Measurements from ENCODE around the gene UBXN7. TPM values are rescaled to one million over a fixed set of nuclear protein-coding genes. Genes with fewer than 3 reads are reported as not detected.
A peak's percentile ranks its signal among the peaks of the same experiment; 100 is the strongest.
"Not testable (repeated sequence)": the region's sequence is repeated elsewhere in the genome, so short reads cannot be mapped to it uniquely, and the experiment has no call there.

Gene UBXN7
- total and polyA plus RNA-seq, 9 of the 15 experiments (the other 6 are each of a cell fraction or from before 2014, with no cell fraction given): 3.5 to 44.6 (median 13.4) TPM

DNA sequence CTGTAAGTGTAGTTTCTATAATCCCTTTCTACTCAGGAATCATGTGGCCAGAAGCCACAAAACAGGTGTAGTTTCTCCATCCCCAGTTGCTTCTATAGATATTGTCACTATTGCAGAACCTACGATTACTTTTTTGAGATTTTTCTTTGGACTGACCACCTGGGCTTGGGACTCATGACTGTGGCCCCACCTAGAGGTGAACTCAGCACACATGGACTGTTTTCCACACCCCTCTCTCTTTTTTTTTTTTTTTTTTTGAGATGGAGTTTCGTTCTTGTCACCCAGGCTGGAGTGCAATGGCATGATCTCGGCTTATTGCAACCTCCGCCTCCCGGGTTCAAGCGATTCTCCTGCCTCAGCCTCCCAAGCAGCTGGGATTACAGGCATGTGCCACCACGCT lies 13.2 kb upstream of the UBXN7 start:
- H2AFZ ChIP-seq (ENCODE audit: low read depth, low read length); H3K36me3 ChIP-seq (ENCODE audit: control insufficient read depth, insufficient read depth, low read length); H3K79me2 ChIP-seq (ENCODE audit: control insufficient read depth, insufficient read depth, low read length); H3K4me3 ChIP-seq; H3K9ac ChIP-seq (ENCODE audit: insufficient read depth in 1 of 2, low read depth in 2 of 2, low read length in 2 of 2); H3K9me1 ChIP-seq (ENCODE audit: control insufficient read depth, insufficient read depth, low read length); H4K20me1 ChIP-seq (replicated peaks; ENCODE audit: control insufficient read depth, insufficient read depth, low read length); H3K27me3 ChIP-seq (ENCODE audit: control insufficient read depth in 2 of 2, insufficient read depth in 2 of 2, low read length in 2 of 2); in situ Hi-C loops (cut with MboI); H3K4me2 ChIP-seq (ENCODE audit: insufficient read depth, low read length); H3K9me3 ChIP-seq (replicated peaks; ENCODE audit: control insufficient read depth, insufficient read depth, low read depth, low read length); H3K27ac ChIP-seq (ENCODE audit: extremely low read depth, low read depth, low read length); H3K4me1 ChIP-seq (replicated peaks in 1 of 2; ENCODE audit: control insufficient read depth in 2 of 2, insufficient read depth in 2 of 2, low read length in 2 of 2); FAIRE-seq; POLR2A ChIA-PET; BruUV-seq (replicated peaks): not testable (repeated sequence)
- WGBS (ENCODE audit: insufficient coverage, low coverage, missing lambda C conversion rate): 48% methylated on average over 2 of the region's 7 CpGs
- CTCF ChIA-PET (ENCODE audit: low intra/inter-chr PET ratio): interaction anchor here (0.9 to 2.5 kb wide), 2 partner anchors 192 to 196 kb away, joined by 8 to 10 read pairs; no protein-coding TSS in a partner anchor
- DNase-seq (ENCODE audit: extremely low read depth in 1 of 4, low spot score in 3 of 4) (peak; percentile 34 to 68 (median 58)), ATAC-seq (peak; percentile 91)
- intact Hi-C loops (cut with micrococcal nuclease): loop anchor here (1.0 to 5.0 kb wide), 3 partner anchors 73 to 192 kb away; partner anchors contain the start of gene DYNLT2B
- TF ChIP-seq, protein P1, sequence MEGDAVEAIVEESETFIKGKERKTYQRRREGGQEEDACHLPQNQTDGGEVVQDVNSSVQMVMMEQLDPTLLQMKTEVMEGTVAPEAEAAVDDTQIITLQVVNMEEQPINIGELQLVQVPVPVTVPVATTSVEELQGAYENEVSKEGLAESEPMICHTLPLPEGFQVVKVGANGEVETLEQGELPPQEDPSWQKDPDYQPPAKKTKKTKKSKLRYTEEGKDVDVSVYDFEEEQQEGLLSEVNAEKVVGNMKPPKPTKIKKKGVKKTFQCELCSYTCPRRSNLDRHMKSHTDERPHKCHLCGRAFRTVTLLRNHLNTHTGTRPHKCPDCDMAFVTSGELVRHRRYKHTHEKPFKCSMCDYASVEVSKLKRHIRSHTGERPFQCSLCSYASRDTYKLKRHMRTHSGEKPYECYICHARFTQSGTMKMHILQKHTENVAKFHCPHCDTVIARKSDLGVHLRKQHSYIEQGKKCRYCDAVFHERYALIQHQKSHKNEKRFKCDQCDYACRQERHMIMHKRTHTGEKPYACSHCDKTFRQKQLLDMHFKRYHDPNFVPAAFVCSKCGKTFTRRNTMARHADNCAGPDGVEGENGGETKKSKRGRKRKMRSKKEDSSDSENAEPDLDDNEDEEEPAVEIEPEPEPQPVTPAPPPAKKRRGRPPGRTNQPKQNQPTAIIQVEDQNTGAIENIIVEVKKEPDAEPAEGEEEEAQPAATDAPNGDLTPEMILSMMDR (IDR thresholded peaks at IDR 0.05 in 2 of 3, conservative IDR thresholded peaks at IDR 0.05 in 1 of 3; ENCODE audit: insufficient read depth in 2 of 3, low read depth in 1 of 3, low read length in 3 of 3): peak; percentile 53 to 57 (median 55); a peak in 5 of 6 replicates
- peak in 1 of 2 experiments; percentile 56; a peak in 2 of 4 replicates for TF ChIP-seq RAD21 (CRISPR knock-in tag; conservative IDR thresholded peaks at IDR 0.05 in 1 of 2, IDR thresholded peaks at IDR 0.05 in 1 of 2)
- 0 out of 2 replicates have a peak, but pooled peaks have one; percentile 9 for TF ChIP-seq ARID2 (IDR thresholded peaks at IDR 0.05)
- TF ChIP-seq EP300 (IDR thresholded peaks at IDR 0.05; ENCODE audit: low read length): peak; percentile 5; the same call in 1 of the 2 replicates
- peak; percentile 95 for TF ChIP-seq ZNF384 (IDR thresholded peaks at IDR 0.05; ENCODE audit: low read depth, low read length)
- TF ChIP-seq L3MBTL2 (IDR thresholded peaks at IDR 0.05): 0 out of 2 replicates have a peak, but pooled peaks have one; percentile 13
- TF ChIP-seq, protein P2, sequence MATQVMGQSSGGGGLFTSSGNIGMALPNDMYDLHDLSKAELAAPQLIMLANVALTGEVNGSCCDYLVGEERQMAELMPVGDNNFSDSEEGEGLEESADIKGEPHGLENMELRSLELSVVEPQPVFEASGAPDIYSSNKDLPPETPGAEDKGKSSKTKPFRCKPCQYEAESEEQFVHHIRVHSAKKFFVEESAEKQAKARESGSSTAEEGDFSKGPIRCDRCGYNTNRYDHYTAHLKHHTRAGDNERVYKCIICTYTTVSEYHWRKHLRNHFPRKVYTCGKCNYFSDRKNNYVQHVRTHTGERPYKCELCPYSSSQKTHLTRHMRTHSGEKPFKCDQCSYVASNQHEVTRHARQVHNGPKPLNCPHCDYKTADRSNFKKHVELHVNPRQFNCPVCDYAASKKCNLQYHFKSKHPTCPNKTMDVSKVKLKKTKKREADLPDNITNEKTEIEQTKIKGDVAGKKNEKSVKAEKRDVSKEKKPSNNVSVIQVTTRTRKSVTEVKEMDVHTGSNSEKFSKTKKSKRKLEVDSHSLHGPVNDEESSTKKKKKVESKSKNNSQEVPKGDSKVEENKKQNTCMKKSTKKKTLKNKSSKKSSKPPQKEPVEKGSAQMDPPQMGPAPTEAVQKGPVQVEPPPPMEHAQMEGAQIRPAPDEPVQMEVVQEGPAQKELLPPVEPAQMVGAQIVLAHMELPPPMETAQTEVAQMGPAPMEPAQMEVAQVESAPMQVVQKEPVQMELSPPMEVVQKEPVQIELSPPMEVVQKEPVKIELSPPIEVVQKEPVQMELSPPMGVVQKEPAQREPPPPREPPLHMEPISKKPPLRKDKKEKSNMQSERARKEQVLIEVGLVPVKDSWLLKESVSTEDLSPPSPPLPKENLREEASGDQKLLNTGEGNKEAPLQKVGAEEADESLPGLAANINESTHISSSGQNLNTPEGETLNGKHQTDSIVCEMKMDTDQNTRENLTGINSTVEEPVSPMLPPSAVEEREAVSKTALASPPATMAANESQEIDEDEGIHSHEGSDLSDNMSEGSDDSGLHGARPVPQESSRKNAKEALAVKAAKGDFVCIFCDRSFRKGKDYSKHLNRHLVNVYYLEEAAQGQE (IDR thresholded peaks at IDR 0.05; ENCODE audit: borderline replicate concordance): peak; percentile 46; the same call in 1 of the 2 replicates
- TF ChIP-seq, protein P2 (CRISPR knock-in tag; IDR thresholded peaks at IDR 0.05; ENCODE audit: low read depth): not testable (repeated sequence)
- TF ChIP-seq CC2D1A (IDR thresholded peaks at IDR 0.05): 0 out of 2 replicates have a peak, but pooled peaks have one; percentile 31
- TF ChIP-seq, protein P3, sequence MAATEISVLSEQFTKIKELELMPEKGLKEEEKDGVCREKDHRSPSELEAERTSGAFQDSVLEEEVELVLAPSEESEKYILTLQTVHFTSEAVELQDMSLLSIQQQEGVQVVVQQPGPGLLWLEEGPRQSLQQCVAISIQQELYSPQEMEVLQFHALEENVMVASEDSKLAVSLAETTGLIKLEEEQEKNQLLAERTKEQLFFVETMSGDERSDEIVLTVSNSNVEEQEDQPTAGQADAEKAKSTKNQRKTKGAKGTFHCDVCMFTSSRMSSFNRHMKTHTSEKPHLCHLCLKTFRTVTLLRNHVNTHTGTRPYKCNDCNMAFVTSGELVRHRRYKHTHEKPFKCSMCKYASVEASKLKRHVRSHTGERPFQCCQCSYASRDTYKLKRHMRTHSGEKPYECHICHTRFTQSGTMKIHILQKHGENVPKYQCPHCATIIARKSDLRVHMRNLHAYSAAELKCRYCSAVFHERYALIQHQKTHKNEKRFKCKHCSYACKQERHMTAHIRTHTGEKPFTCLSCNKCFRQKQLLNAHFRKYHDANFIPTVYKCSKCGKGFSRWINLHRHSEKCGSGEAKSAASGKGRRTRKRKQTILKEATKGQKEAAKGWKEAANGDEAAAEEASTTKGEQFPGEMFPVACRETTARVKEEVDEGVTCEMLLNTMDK (IDR thresholded peaks at IDR 0.05; ENCODE audit: borderline replicate concordance, insufficient read depth, low read depth, low read length, poor library complexity, severe bottlenecking): peak; percentile 7

Data from K562 (cell line).